Endodermal cell (in vitro differentiated cells): Measurements from ENCODE around the gene SETD7. TPM values are rescaled to one million over a fixed set of nuclear protein-coding genes. Genes with fewer than 3 reads are reported as not detected.
"Not testable (repeated sequence)": the region's sequence is repeated elsewhere in the genome, so short reads cannot be mapped to it uniquely, and the experiment has no call there.

Experiments used
- DNase-seq: peaks from one replicate; pipeline ENCODE4 v3.0.0-alpha.2; 2017
- H3K27ac ChIP-seq: 2 replicates; pipeline ENCODE4 v1.5.1; 2013; ENCODE audit warnings: mild to moderate bottlenecking, low read depth, low read length, moderate library complexity
- H3K27me3 ChIP-seq: 2 replicates; pipeline ENCODE4 v1.6.1; 2013; ENCODE audit warnings: mild to moderate bottlenecking, low read length, moderate library complexity; ENCODE audit not compliant: insufficient read depth, control insufficient read depth, poor library complexity, severe bottlenecking
- H3K36me3 ChIP-seq: 2 replicates; pipeline ENCODE4 v1.7.0; 2013; ENCODE audit warnings: mild to moderate bottlenecking, low read length, moderate library complexity; ENCODE audit not compliant: control insufficient read depth, insufficient read depth
- H3K4me1 ChIP-seq: one replicate; pipeline ENCODE4 v1.7.0; 2013; ENCODE audit warnings: low read length; ENCODE audit not compliant: control insufficient read depth, insufficient read depth
- H3K4me3 ChIP-seq: 2 replicates; pipeline ENCODE4 v1.5.1; 2013; ENCODE audit warnings: mild to moderate bottlenecking, low read length, moderate library complexity
- H3K9ac ChIP-seq: 2 replicates; pipeline ENCODE4 v1.6.1; 2013; ENCODE audit warnings: mild to moderate bottlenecking, low read length, moderate library complexity; ENCODE audit not compliant: poor library complexity, severe bottlenecking; ENCODE audit errors: extremely low read depth
- H3K9me3 ChIP-seq: 2 replicates; pipeline ENCODE4 v1.6.1; 2013; ENCODE audit warnings: mild to moderate bottlenecking, low read length, moderate library complexity; ENCODE audit not compliant: control insufficient read depth
- H3K27ac Mint-ChIP-seq: 2 replicates; pipeline ENCODE4 v1.8.0; 2020; ENCODE audit warnings: mixed read lengths
- H3K27me3 Mint-ChIP-seq: 2 replicates; pipeline ENCODE4 v1.8.0; 2021; ENCODE audit warnings: mild to moderate bottlenecking, mixed read lengths; ENCODE audit not compliant: insufficient read depth
- H3K36me3 Mint-ChIP-seq: 2 replicates; pipeline ENCODE4 v1.8.0; 2020; ENCODE audit warnings: low read depth, mixed read lengths
- H3K4me1 Mint-ChIP-seq: 2 replicates; pipeline ENCODE4 v1.8.0; 2020; ENCODE audit warnings: mixed read lengths
- H3K4me3 Mint-ChIP-seq: 2 replicates; pipeline ENCODE4 v1.8.0; 2020; ENCODE audit warnings: mild to moderate bottlenecking, moderate library complexity, mixed read lengths
- H3K9me3 Mint-ChIP-seq: 2 replicates; pipeline ENCODE4 v1.8.0; 2020; ENCODE audit warnings: mild to moderate bottlenecking, mixed read lengths
- WGBS, 2 experiments: methylation state at CpG; one replicate each; pipeline versions ENCODE4 v1.1.5 to v1.1.7; 2013; ENCODE audit warnings: missing lambda C conversion rate in 2 of 2, mixed read lengths in 1 of 2; ENCODE audit not compliant: insufficient coverage in 1 of 2, insufficient read length in 1 of 2; 5-methylcytosine and 5-hydroxymethylcytosine counted together
- total RNA-seq, 2 donors: library from RNA; stranded (reverse); fragmentation: NEBNext Ultra II Directional in 1 of 2; extraction: Animal tissue kit (Norgen Biotek cat#: 25700) in 1 of 2; gene quantifications; 2 replicates in 1 of 2; 3 replicates in 1 of 2; pipeline ENCODE4 v1.2.1, GENCODE V29; 2021
- TF ChIP-seq, protein P1 (sequence below): fragments of 200-600 bp; sonication (generic); conservative IDR thresholded peaks from 2 replicates; pipeline ENCODE4 v1.5.0; 2021; ENCODE audit warnings: antibody characterized with exemption, mild to moderate bottlenecking

Gene SETD7
- total RNA-seq, 2 donors from 2014 or later = 13.8 to 19.4 TPM

DNA sequence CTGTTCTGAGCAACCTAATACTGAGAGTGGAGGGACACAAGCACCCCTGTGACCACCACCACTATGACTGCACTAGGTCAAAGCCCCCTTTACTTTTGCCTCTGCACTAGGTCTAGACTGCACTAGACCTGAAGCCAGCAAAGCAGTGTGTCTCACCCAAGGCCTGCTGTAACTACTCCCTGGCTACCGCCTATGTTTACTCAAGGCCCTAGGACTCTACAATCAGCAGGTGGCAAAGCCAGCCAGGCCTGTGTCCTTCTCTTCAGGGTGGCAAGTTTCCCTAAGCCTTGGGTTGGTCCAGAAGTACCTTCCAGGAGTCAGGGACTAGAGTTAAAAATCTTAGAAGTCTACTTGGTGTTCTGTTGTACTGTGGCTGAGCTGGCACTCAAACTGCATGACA, 86.2 kb downstream of the SETD7 start:
- Histone ChIP-seq H3K36me3 (peaks cover 22% of the 10 kb centered on the region), H3K4me1 (no peaks in the 10 kb centered on the region), H3K27me3 (no peaks in the 10 kb centered on the region), H3K9me3 (peaks cover 46% of the 10 kb centered on the region), H3K9ac (no peak overlapping the region), H3K27ac (no peak overlapping the region), H3K4me3 (peak overlapping the region; percentile 61)
- DNase-seq = no peak
- Mint-ChIP-seq H3K27me3 (no peaks in the 10 kb centered on the region), H3K36me3 (peaks cover 50% of the 10 kb centered on the region), H3K4me1 (peaks cover 12% of the 10 kb centered on the region), H3K27ac (peak overlapping the region; percentile 77), H3K9me3 (peaks cover 39% of the 10 kb centered on the region), H3K4me3 (no peak overlapping the region)
- WGBS, 2 experiments = 91% methylated on average over 1 of the region's 1 CpG; no CpG with 5 or more reads in 1 of the 2 experiments
- TF ChIP-seq, protein P1, sequence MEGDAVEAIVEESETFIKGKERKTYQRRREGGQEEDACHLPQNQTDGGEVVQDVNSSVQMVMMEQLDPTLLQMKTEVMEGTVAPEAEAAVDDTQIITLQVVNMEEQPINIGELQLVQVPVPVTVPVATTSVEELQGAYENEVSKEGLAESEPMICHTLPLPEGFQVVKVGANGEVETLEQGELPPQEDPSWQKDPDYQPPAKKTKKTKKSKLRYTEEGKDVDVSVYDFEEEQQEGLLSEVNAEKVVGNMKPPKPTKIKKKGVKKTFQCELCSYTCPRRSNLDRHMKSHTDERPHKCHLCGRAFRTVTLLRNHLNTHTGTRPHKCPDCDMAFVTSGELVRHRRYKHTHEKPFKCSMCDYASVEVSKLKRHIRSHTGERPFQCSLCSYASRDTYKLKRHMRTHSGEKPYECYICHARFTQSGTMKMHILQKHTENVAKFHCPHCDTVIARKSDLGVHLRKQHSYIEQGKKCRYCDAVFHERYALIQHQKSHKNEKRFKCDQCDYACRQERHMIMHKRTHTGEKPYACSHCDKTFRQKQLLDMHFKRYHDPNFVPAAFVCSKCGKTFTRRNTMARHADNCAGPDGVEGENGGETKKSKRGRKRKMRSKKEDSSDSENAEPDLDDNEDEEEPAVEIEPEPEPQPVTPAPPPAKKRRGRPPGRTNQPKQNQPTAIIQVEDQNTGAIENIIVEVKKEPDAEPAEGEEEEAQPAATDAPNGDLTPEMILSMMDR = no peak

- Mint-ChIP-seq H3K9me3 (peaks cover 43% of the 10 kb centered on the region), H3K4me1 (peaks cover 12% of the 10 kb centered on the region), H3K4me3 (no peak overlapping the region), H3K27ac (no peak overlapping the region), H3K36me3 (peaks cover 48% of the 10 kb centered on the region), H3K27me3 (no peaks in the 10 kb centered on the region)
- H3K27me3 ChIP-seq = no peaks in the 10 kb centered on the region
- H3K36me3 ChIP-seq = peaks cover 17% of the 10 kb centered on the region
- H3K9me3 ChIP-seq = peaks cover 46% of the 10 kb centered on the region
- 80 to 96% methylated on average over 2 of the region's 2 CpGs for WGBS, 2 experiments
- no peaks in the 10 kb centered on the region for H3K4me1 ChIP-seq
- DNase-seq = no peak
- H3K4me3 ChIP-seq = peak overlapping the region; percentile 61
- TF ChIP-seq, protein P1 = no peak
- H3K27ac ChIP-seq = no peak overlapping the region
- H3K9ac ChIP-seq = no peak overlapping the region
Measured at GRCh38 chr4:139469216-139469615, 86.8 kb downstream of the SETD7 start.

DNA sequence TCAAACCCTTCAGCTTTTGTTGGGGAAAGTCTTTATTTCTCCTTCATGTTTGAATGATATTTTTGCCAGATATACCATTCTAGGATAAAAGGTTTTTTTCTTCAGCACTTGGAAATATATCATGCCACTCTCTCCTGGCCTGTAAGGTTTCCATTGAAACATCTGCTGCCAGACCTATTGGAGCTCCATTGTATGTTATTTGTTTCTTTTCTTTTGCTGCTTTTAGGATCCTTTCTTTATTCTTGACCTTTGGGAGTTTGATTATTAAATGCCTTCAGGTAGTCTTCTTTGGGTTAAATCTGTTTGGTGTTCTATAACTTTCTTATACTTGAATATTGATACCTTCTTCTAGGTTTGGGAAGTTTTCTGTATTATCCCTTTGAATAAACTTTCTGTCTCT, 87.3 kb downstream of the SETD7 start:
- not testable (repeated sequence) for DNase-seq, H3K27me3 Mint-ChIP-seq, H3K27me3 ChIP-seq, H3K4me3 Mint-ChIP-seq, H3K9ac ChIP-seq, H3K27ac Mint-ChIP-seq, H3K27ac ChIP-seq, H3K4me1 ChIP-seq
- Mint-ChIP-seq H3K36me3 (peaks cover 50% of the 10 kb centered on the region), H3K9me3 (peaks cover 47% of the 10 kb centered on the region), H3K4me1 (peaks cover 12% of the 10 kb centered on the region)
- Histone ChIP-seq H3K9me3 (peaks cover 46% of the 10 kb centered on the region), H3K36me3 (peaks cover 14% of the 10 kb centered on the region), H3K4me3 (peak overlapping the region; percentile 61)

GRCh38 chr4:139465922-139466321, 90.1 kb downstream of the SETD7 start:
- Histone ChIP-seq H3K4me1 (no peaks in the 10 kb centered on the region), H3K9me3 (peaks cover 21% of the 10 kb centered on the region), H3K9ac (no peak overlapping the region), H3K27ac (no peak overlapping the region), H3K27me3 (no peaks in the 10 kb centered on the region), H3K36me3 (peaks cover 4% of the 10 kb centered on the region), H3K4me3 (no peak overlapping the region)
- Mint-ChIP-seq H3K27ac (no peak overlapping the region), H3K36me3 (peaks cover 36% of the 10 kb centered on the region), H3K4me1 (peaks cover 17% of the 10 kb centered on the region), H3K9me3 (peaks cover 34% of the 10 kb centered on the region), H3K27me3 (no peaks in the 10 kb centered on the region), H3K4me3 (no peak overlapping the region)
- WGBS, 2 experiments = 66 to 68% methylated on average over 4 of the region's 4 CpGs
- TF ChIP-seq, protein P1 = no peak
- no peak for DNase-seq

- not testable (repeated sequence) for H3K36me3 ChIP-seq, H3K27me3 Mint-ChIP-seq, H3K27ac Mint-ChIP-seq, H3K27ac ChIP-seq, H3K4me3 Mint-ChIP-seq, H3K9ac ChIP-seq, DNase-seq, H3K4me3 ChIP-seq, H3K27me3 ChIP-seq, H3K4me1 ChIP-seq
- 99% methylated on average over 5 of the region's 5 CpGs; no CpG with 5 or more reads in 1 of the 2 experiments for WGBS, 2 experiments
- H3K4me1 Mint-ChIP-seq = peaks cover 14% of the 10 kb centered on the region
- H3K9me3 Mint-ChIP-seq = peaks cover 32% of the 10 kb centered on the region
- peaks cover 20% of the 10 kb centered on the region for H3K9me3 ChIP-seq
- peaks cover 28% of the 10 kb centered on the region for H3K36me3 Mint-ChIP-seq
Measured at GRCh38 chr4:139464512-139464911, 91.5 kb downstream of the SETD7 start.
